HG03175 (cell line): ENCODE data around the gene CATSPER3.

ENCODE experiments used
- ATAC-seq: cut with Tn5 transposase; IDR thresholded peaks from one replicate; pipeline ENCODE4 v1.9.1; 2021; ENCODE audit warnings: mild to moderate bottlenecking, moderate library complexity; ENCODE audit not compliant: unreplicated experiment

The CATSPER3 gene

GRCh38 chr5:135040034-135040332 lies 72.3 kb downstream of the CATSPER3 start:
- no peak for ATAC-seq

DNA sequence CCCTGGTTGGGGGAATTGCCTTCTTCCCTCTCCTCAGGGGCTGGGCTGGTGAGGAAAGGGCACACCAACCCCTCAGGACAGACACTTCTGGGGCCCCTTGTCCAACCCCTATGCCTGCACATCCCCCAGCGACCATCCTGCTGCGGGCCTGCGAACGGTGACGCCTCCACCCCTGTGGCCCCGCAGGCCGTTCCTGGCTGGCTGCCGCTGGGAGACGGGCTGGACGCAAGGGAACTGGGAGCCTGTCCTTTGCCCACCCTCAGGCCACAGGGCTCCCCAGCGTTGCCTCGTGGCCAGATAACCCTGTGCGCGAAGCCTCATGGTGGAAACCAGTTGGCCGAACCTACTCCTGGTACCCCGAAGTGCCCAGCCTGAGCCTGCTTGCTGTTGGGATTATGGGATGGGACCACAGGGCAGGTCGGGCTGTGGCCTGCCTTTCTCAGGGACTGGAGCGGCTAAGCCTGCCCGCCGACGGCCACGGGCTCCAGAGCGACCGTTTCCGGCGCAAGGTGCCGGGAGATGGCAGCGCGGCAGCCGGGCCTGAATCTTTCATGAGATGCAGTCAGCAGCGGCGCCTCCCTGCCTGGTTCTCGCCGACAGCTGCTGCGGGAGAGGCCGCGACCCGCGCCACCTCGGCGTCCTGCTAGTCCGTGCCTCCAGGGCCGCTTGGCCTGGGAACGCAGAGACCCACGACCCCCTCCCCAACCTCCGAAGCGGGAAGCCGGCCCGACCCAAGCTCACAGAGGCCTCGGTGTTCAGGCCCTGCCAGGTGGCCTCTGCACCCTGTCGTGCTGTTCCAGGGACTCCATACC lies 72.8 kb downstream of the CATSPER3 start:
- no peak for ATAC-seq

- no peak for ATAC-seq
Observed at GRCh38 chr5:135041145-135041587, 73.5 kb downstream of the CATSPER3 start.

DNA sequence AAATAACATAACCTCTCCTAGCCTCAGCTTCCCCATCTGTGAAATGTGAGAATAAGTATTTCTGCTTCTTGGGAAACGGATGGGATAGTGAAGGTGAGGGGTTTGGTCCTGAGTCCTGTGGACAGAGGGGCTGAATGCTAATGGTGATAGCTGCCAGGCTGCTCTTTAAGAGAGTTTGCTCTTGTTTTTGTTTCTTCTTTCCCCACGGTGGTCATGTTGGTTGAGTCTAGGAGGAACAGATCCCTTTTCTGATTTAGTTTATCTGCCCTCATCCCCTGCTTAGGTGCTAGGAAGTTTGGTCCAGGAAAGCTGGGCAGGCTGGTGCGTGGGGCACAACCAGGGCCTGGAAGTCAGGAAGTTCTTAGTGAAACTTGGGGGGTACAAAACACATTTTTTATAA lies 74.0 kb downstream of the CATSPER3 start:
- ATAC-seq: no peak

GRCh38 chr5:135042595-135042994 lies 74.9 kb downstream of the CATSPER3 start:
- ATAC-seq: no peak

GRCh38 chr5:135045488-135045887 lies 77.8 kb downstream of the CATSPER3 start:
- no peak for ATAC-seq

GRCh38 chr5:135046661-135047346 lies 79.1 kb downstream of the CATSPER3 start:
- ATAC-seq: no peak

GRCh38 chr5:135047347-135047695 lies 79.6 kb downstream of the CATSPER3 start:
- no peak for ATAC-seq

GRCh38 chr5:135048286-135048685 lies 80.6 kb downstream of the CATSPER3 start:
- ATAC-seq: no peak

- ATAC-seq: no peak
Observed at GRCh38 chr5:135048930-135049329, 81.2 kb downstream of the CATSPER3 start.

- ATAC-seq: no peak
Observed at GRCh38 chr5:135050244-135050767, 82.6 kb downstream of the CATSPER3 start.

DNA sequence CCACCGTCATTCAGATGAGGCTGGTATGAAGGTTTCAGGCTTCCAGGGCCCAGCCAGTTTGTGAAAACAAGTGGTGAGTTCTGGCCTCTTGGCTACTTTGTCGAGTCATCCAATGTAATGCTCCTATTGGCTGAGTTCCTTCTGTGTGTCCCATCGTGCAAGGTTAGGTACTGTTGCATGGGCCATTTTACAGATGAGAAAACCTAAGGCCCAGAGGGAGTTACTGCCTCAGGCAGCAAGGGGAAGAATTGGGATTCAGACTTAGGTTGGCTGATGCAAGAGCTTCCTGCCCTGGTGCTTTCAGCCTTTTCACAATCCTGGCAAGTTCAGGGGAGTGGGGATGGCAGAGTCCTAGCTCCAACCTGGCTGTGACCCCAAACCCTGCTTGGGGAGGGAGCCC lies 83.7 kb downstream of the CATSPER3 start:
- no peak for ATAC-seq

GRCh38 chr5:135051872-135052271 lies 84.2 kb downstream of the CATSPER3 start:
- ATAC-seq: no peak

DNA sequence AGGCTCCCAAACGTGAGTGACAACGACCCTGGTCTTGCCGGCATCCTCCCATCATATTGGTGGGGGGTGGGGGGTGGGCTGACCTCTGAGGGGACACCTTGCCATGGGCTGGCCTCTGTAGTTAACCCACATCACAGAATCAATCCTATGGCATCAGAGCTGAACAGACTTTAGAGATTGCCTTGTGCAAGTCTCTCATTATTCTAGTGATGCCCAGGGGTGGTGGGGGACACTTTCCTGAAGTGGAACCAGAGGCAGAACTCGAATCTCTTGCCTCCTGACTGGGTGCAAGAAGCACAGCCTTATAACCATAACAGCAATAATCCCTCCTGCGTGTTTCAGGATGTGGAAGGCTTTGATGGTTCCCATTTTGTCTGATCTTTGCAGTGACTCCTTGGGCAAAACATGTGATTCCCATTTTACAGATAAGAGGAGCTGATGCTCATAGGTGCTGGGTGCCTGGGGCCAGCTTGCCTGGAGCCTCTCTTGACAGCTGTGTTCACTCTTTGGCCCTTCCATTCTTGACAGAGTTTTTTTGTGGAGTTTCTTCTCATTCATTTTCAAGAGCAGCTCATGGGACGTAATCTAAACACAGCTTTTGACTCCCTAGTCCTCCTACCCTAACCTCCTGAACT lies 84.9 kb downstream of the CATSPER3 start:
- no peak for ATAC-seq

DNA sequence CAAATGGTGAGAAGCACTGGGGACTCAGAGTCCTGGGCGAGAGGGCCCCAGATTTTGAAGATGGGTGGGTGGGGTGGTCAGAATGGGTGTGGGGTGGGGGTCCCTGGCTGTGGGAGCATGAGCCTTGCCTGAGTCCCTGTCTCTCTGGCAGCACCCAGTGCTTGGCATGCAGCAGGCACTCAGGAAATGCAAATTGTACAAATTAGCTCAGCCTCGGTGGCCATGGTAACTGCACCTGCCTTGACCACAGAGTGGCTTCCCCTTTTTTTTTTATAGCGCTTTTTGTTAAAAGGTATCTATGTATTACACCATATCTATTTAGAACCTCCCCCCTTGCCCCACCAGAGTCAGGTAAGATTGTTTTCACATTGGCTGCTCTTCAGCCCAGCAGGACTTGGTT lies 85.6 kb downstream of the CATSPER3 start:
- ATAC-seq: peak; percentile 94

- ATAC-seq: no peak
Observed at GRCh38 chr5:135053989-135054388, 86.3 kb downstream of the CATSPER3 start.

- no peak for ATAC-seq
Observed at GRCh38 chr5:135054546-135054945, 86.8 kb downstream of the CATSPER3 start.

- no peak for ATAC-seq
Observed at GRCh38 chr5:135055396-135055795, 87.7 kb downstream of the CATSPER3 start.

GRCh38 chr5:135056316-135057030 lies 88.8 kb downstream of the CATSPER3 start:
- ATAC-seq: no peak

DNA sequence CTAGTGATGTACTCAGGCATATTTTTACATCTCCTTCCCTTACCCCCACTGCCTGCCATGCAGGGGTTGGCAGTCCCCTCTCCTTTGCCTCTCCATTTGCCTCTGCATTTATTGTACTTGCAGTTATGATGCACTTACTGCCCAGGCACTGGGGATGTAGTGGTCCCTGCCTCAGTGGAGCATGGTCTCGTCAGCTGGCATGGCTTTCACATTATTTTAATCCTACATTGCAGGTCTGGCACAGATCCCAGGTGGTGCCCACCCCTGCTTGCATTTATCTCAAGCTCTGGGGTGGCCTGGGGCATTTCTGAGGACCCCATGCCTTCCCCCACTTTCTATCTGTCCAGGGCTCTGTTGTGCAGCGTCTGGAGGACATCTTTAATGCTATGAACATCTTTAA lies 89.5 kb downstream of the CATSPER3 start:
- no peak for ATAC-seq

- ATAC-seq: no peak
Observed at GRCh38 chr5:135058331-135058732, 90.6 kb downstream of the CATSPER3 start.
